ENCODE results near the gene EARS2.

Gene EARS2

GRCh38 chr16:23563186-23563585 is 6.0 kb upstream of the EARS2 start:
- no peak overlapping the region for H2AFZ ChIP-seq (ENCODE audit: low read depth, low read length, severe bottlenecking)
- no peaks in the 10 kb centered on the region for H3K9me2 ChIP-seq (replicated peaks; ENCODE audit: insufficient read depth, low read length)
- H4K20me1 ChIP-seq (ENCODE audit: low read depth, low read length), result no peaks in the 10 kb centered on the region
- H3K4me2 ChIP-seq (ENCODE audit: low read depth, low read length, poor library complexity, severe bottlenecking), result no peak overlapping the region
- H3K9me3 ChIP-seq (ENCODE audit: insufficient read depth, low read length), result no peaks in the 10 kb centered on the region
- H3F3A ChIP-seq (ENCODE audit: insufficient read depth), result peaks cover 5% of the 10 kb centered on the region; the same call in 1 of the 2 replicates
- H3K27ac ChIP-seq (ENCODE audit: low read depth, low read length), result no peak overlapping the region
- H3K79me2 ChIP-seq (ENCODE audit: insufficient read depth, low read length), result peaks cover 19% of the 10 kb centered on the region
- H3K4me3 ChIP-seq (ENCODE audit: insufficient read depth, low read length, poor library complexity, severe bottlenecking), result no peak overlapping the region
- no peaks in the 10 kb centered on the region for H3K36me3 ChIP-seq (ENCODE audit: low read length)
- H3K27me3 ChIP-seq (ENCODE audit: low read length), result no peaks in the 10 kb centered on the region
- no peak for TF ChIP-seq CTCF (IDR thresholded peaks at IDR 0.05; ENCODE audit: insufficient read depth, low read length, poor library complexity, severe bottlenecking)
- TF ChIP-seq EZH2phosphoT487 (conservative IDR thresholded peaks at IDR 0.05; ENCODE audit: low read length), result no peak
- no peak overlapping the region for H3K9ac ChIP-seq (ENCODE audit: low read length)

GRCh38 chr16:23562505-23562904 is 5.4 kb upstream of the EARS2 start:
- H3K27ac ChIP-seq (ENCODE audit: low read depth, low read length), result no peak overlapping the region
- H3K9me3 ChIP-seq (ENCODE audit: insufficient read depth, low read length), result no peaks in the 10 kb centered on the region
- TF ChIP-seq CTCF (IDR thresholded peaks at IDR 0.05; ENCODE audit: insufficient read depth, low read length, poor library complexity, severe bottlenecking), result no peak
- TF ChIP-seq EZH2phosphoT487 (conservative IDR thresholded peaks at IDR 0.05; ENCODE audit: low read length), result no peak
- no peak overlapping the region for H3K4me2 ChIP-seq (ENCODE audit: low read depth, low read length, poor library complexity, severe bottlenecking)
- peaks cover 5% of the 10 kb centered on the region; the same call in 1 of the 2 replicates for H3F3A ChIP-seq (ENCODE audit: insufficient read depth)
- no peaks in the 10 kb centered on the region for H3K9me2 ChIP-seq (replicated peaks; ENCODE audit: insufficient read depth, low read length)
- H2AFZ ChIP-seq (ENCODE audit: low read depth, low read length, severe bottlenecking), result no peak overlapping the region
- H3K9ac ChIP-seq (ENCODE audit: low read length), result no peak overlapping the region
- no peak overlapping the region for H3K4me3 ChIP-seq (ENCODE audit: insufficient read depth, low read length, poor library complexity, severe bottlenecking)
- H3K36me3 ChIP-seq (ENCODE audit: low read length), result no peaks in the 10 kb centered on the region
- no peaks in the 10 kb centered on the region for H3K27me3 ChIP-seq (ENCODE audit: low read length)
- peaks cover 24% of the 10 kb centered on the region for H3K79me2 ChIP-seq (ENCODE audit: insufficient read depth, low read length)
- H4K20me1 ChIP-seq (ENCODE audit: low read depth, low read length), result no peaks in the 10 kb centered on the region

GRCh38 chr16:23561586-23561985 is 4.4 kb upstream of the EARS2 start:
- Histone ChIP-seq H3K9ac (ENCODE audit: low read length) (no peak overlapping the region), H3K36me3 (ENCODE audit: low read length) (no peaks in the 10 kb centered on the region), H3K9me3 (ENCODE audit: insufficient read depth, low read length) (no peaks in the 10 kb centered on the region), H4K20me1 (ENCODE audit: low read depth, low read length) (no peaks in the 10 kb centered on the region), H3K27ac (ENCODE audit: low read depth, low read length) (no peak overlapping the region), H3K27me3 (ENCODE audit: low read length) (no peaks in the 10 kb centered on the region), H3K4me3 (ENCODE audit: insufficient read depth, low read length, poor library complexity, severe bottlenecking) (no peak overlapping the region), H3K4me2 (ENCODE audit: low read depth, low read length, poor library complexity, severe bottlenecking) (no peak overlapping the region), H3K9me2 (replicated peaks; ENCODE audit: insufficient read depth, low read length) (no peaks in the 10 kb centered on the region), H3K79me2 (ENCODE audit: insufficient read depth, low read length) (peaks cover 26% of the 10 kb centered on the region), H2AFZ (ENCODE audit: low read depth, low read length, severe bottlenecking) (no peak overlapping the region), H3F3A (ENCODE audit: insufficient read depth) (peaks cover 7% of the 10 kb centered on the region)
- TF ChIP-seq EZH2phosphoT487 (conservative IDR thresholded peaks at IDR 0.05; ENCODE audit: low read length) (no peak), CTCF (IDR thresholded peaks at IDR 0.05; ENCODE audit: insufficient read depth, low read length, poor library complexity, severe bottlenecking) (no peak)
